ENCODE results near the gene HOXB7. TPM values are rescaled to one million over a fixed set of nuclear protein-coding genes. Genes with fewer than 3 reads are reported as not detected.

The HOXB7 gene
- total RNA-seq, 1 donor: 0.10 TPM

DNA sequence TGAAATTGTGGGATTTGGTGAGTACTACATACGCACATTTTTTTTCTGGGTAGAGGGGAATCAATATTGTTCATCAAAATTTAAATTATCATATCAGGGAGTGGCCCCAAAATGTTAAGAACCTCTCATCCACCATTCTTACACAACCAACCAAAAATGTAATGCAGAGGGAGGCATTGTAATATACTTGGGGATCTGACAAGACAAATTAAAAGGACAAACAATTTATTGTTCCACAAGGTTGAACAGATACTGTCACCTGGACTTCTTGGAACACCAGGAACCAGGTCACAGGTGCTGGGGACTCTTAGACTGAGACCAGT, 30.0 kb upstream of the HOXB7 start:
- Histone ChIP-seq H3K9me3 (ENCODE audit: low read depth, low read length) (no peaks in the 10 kb centered on the region), H3K4me3 (ENCODE audit: low read length) (no peak overlapping the region), H3K4me1 (ENCODE audit: insufficient read depth, low read length) (no peaks in the 10 kb centered on the region), H3K27me3 (ENCODE audit: insufficient read depth, low read length) (peaks cover 100% of the 10 kb centered on the region)

DNA sequence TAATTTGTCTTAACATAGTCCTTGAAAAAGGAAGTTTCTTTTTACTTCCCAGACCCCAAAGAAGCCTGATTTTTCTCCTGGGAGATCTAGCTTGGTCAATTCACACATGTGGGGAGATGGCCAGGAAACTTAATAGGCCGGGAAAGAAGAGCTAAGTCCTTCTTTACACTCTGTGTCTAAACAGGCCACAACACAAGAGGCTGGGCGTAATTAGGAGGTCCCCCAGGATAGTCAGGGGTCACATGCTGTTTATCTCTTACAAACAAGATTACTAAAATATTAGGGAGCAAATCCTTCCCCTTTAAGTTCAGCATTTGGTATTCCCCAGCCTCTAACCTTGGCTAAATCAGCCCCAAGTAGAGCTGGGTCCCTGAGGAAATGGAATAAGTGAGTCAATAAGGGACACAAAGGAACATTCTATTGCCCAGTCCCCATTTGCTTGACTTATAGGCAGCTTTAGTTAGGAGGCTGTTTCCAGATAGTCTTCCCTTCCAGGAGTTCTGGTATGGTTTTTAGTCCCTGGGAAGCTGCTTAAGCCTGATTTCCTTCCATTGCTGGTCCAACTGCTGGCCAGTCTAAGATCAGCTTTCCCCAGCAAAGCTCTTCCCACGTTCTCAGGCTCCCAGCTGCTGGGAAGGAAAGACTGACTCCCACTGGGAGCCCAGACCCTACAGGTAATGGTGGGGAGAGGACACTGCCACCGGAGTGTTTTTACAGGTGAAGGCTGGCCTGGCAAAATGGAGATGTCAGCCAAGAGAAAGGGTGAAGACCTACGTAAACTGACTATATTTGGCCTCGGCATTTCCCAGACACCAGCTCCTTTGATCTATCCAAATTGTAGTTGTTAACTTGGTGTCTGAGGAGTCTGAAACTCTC, 29.4 kb upstream of the HOXB7 start:
- no peaks in the 10 kb centered on the region for H3K9me3 ChIP-seq (ENCODE audit: low read depth, low read length)
- no peaks in the 10 kb centered on the region for H3K4me1 ChIP-seq (ENCODE audit: insufficient read depth, low read length)
- H3K27me3 ChIP-seq (ENCODE audit: insufficient read depth, low read length): peaks cover 100% of the 10 kb centered on the region
- no peak overlapping the region for H3K4me3 ChIP-seq (ENCODE audit: low read length)

DNA sequence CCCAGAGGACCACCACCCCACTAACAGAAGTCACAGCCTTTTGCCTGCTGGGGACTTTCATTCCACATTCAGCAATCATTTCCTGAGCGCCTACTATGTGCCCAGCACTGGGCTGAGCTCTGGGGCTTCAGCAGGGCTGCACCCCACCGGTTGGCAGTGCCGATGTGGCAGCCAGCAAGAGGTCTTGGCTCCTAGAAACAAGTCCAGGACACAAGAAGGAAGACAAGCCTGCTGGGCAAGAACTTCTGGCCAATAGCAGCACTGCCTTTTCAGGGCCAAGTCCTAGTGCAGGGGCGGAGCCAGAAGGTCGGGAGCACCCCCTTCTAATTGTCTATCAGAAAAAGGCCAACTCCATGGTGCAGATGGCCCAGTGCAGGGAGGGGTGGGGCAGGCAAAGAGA, 28.3 kb upstream of the HOXB7 start:
- peaks cover 100% of the 10 kb centered on the region for H3K27me3 ChIP-seq (ENCODE audit: insufficient read depth, low read length)

DNA sequence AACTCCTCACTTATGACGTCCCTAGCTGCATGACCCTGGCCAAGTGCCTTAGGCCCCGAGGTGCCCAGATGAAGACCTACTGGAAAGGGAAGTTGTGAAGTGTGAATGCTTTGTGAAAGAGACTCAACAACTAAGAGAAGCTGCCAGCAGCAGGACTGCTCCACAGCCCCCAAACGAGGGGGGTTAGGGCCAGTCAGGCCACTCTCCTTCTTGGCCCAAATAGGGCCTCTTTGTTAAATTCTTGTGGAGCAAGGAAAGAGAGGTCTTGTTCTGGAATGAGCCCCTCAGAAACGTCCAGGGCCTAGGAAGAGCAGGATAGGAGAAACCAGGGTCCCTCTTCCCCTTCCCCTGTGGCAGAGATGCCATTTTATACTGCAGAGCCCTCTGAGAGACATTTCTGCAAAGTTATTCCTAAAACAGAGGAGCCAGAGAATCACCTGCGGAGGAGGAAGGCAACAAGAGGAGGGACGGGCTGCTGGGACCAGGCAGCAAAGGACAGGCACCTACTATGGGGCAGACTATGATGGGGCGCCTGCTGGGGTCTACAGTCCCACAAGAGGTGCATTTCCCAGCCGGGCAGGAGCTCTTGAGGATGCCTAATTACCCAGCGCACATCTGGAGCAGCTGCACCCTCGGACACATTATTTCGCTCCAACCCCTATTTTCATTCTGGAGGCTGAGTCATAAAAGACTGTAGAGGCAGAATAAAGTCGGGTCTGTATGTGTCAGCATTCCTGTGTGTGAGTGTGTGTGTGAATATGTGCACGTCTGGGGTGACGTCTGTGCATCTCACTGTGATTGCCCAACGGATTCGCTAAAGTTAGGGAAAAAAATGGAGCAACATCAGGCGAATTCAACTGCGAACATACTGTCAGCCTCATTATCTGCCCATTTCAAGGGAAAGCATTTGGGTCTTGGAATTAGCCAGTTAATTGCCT, 26.8 kb upstream of the HOXB7 start:
- Histone ChIP-seq H3K4me3 (ENCODE audit: low read length) (no peak overlapping the region), H3K9me3 (ENCODE audit: low read depth, low read length) (no peaks in the 10 kb centered on the region), H3K27me3 (ENCODE audit: insufficient read depth, low read length) (peaks cover 100% of the 10 kb centered on the region), H3K4me1 (ENCODE audit: insufficient read depth, low read length) (no peaks in the 10 kb centered on the region)

More for the DNA sequence above, 28.3 kb upstream of the HOXB7 start:
- no peaks in the 10 kb centered on the region for H3K4me1 ChIP-seq (ENCODE audit: insufficient read depth, low read length)
- no peak overlapping the region for H3K4me3 ChIP-seq (ENCODE audit: low read length)
- no peaks in the 10 kb centered on the region for H3K9me3 ChIP-seq (ENCODE audit: low read depth, low read length)

DNA sequence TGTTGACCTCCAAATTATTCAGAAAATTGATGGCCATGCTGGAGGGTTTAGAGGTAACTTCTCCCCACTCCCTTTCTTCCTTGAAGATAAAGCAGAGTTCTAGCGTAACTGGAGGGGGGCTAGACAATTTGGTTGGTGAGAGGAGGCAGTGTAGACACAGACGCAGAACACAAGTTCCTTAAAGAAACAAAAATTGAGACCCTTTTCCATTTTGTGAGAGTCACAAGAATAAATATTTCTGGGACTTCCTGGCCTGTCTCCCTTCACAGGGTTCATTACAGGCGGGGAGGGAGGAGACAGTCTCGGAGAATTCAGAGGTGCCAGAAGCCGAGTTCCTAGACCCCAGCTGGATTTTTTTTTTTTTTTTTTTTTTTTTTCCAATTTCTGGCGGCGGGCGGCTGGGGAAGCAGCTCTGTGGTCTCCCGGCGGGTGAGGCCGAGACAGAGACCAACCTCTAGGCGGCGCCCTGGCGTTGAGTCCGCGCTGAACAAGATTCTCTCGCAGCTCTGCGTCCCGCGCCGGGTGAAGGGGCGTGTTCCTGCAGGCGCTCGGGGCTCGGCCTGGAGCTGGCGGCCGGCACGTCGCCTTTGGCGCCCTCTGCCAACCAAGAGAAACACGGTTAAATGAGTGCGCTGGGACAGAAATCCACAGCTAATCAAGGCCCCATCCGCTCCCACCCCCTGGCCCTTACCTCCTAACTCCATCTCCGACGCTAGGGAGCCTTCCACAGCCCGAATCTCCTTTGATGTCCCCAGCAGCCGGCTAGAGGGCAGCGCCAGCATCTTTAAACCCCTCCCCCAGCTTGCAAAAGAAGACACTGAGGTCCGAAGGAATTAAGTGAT, 25.6 kb upstream of the HOXB7 start:
- no peak overlapping the region for H3K4me3 ChIP-seq (ENCODE audit: low read length)
- peaks cover 100% of the 10 kb centered on the region for H3K27me3 ChIP-seq (ENCODE audit: insufficient read depth, low read length)
- H3K4me1 ChIP-seq (ENCODE audit: insufficient read depth, low read length): no peaks in the 10 kb centered on the region
- H3K9me3 ChIP-seq (ENCODE audit: low read depth, low read length): no peaks in the 10 kb centered on the region

DNA sequence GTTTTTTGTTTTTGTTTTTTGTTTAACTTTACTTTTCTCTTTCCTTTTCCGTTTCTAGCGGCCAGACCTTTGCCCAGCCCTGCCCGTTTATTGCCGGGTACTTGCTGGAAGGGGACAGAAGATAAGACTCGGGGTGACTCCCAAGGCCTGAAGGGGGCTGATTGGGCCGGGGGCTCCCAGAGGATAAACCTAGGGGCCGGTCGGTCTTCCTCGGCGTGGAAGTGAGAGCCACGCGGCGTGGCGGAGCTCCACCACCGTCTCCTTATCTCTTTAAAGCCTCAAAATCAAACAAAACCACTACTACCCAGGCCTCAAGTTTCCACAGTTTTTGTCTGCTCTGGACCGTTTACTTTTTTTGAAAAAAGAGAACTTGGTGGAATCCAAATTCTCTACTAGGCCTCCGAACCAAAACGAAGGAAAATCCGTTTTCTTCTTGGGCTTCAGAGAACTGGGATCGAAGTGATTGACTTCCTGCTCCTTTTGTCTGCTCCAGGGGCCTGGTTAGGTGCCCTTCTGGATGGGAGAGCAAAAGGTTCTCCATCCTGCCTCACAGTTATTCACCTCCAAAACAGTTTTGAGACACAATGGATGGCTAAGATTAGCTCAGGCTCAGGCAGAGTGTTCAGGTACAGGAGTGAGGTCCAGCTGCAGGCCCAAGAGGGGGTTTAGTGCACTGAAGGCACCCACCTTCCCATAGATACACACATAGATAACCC, 23.8 kb upstream of the HOXB7 start:
- H3K9me3 ChIP-seq (ENCODE audit: low read depth, low read length): no peaks in the 10 kb centered on the region
- H3K27me3 ChIP-seq (ENCODE audit: insufficient read depth, low read length): peaks cover 99% of the 10 kb centered on the region
- no peak overlapping the region for H3K4me3 ChIP-seq (ENCODE audit: low read length)
- no peaks in the 10 kb centered on the region for H3K4me1 ChIP-seq (ENCODE audit: insufficient read depth, low read length)

DNA sequence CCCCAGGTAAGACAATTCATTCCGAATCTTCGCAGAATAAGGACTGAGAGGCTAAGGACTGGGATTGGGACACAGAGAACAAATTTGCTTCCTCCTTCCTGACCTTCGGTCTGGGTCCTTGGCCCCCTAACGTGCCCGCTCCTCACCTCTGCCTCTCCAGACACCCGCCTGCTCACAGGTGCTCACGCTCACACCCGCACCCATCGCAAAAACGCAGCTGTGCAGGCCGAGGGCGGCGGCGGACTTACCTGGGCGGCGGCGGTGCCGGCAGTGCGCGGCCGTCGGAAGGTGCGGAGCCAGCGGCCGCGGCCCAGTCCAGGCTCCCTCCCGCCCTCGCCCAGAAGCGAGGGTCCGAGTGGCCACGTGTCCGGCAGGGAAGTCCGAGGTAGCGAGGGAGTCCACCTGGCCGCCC, 22.5 kb upstream of the HOXB7 start:
- H3K9me3 ChIP-seq (ENCODE audit: low read depth, low read length): no peaks in the 10 kb centered on the region
- no peaks in the 10 kb centered on the region for H3K4me1 ChIP-seq (ENCODE audit: insufficient read depth, low read length)
- peaks cover 98% of the 10 kb centered on the region for H3K27me3 ChIP-seq (ENCODE audit: insufficient read depth, low read length)
- H3K4me3 ChIP-seq (ENCODE audit: low read length): no peak overlapping the region

DNA sequence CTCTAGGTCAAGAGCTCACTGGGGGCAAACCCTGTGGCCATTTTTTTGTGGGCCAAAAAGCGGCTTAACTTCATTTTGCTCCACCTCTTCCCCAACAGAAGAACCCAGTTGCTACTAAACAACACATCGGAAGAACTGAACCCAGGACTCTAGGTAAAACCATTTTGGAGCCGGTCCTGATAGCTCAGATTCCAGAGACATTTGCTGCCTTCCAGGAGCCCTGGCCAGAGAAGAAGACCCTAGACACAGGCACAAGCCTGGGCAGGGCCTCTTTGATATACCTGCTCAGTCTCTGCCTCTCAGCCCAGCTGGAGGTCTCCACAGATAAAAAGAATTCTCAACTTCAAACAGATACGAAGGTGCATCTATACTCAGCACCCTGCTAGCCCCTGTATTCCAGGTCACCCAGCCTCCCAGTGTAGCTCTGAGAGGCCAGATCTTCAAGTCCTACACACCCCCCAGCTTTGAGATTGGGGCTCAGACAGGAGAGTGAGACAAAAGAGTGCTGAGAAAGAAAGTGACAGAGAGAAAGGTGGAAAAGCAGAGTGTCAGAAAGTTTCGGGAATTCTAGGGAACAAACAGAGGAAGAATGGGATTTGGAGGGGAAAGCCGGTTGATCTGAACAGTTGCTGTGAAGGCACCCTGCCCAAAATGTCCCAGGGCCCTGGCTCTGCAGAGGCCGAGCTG, 21.9 kb upstream of the HOXB7 start:
- no peak overlapping the region for H3K4me3 ChIP-seq (ENCODE audit: low read length)
- H3K4me1 ChIP-seq (ENCODE audit: insufficient read depth, low read length): no peaks in the 10 kb centered on the region
- peaks cover 98% of the 10 kb centered on the region for H3K27me3 ChIP-seq (ENCODE audit: insufficient read depth, low read length)
- H3K9me3 ChIP-seq (ENCODE audit: low read depth, low read length): no peaks in the 10 kb centered on the region

DNA sequence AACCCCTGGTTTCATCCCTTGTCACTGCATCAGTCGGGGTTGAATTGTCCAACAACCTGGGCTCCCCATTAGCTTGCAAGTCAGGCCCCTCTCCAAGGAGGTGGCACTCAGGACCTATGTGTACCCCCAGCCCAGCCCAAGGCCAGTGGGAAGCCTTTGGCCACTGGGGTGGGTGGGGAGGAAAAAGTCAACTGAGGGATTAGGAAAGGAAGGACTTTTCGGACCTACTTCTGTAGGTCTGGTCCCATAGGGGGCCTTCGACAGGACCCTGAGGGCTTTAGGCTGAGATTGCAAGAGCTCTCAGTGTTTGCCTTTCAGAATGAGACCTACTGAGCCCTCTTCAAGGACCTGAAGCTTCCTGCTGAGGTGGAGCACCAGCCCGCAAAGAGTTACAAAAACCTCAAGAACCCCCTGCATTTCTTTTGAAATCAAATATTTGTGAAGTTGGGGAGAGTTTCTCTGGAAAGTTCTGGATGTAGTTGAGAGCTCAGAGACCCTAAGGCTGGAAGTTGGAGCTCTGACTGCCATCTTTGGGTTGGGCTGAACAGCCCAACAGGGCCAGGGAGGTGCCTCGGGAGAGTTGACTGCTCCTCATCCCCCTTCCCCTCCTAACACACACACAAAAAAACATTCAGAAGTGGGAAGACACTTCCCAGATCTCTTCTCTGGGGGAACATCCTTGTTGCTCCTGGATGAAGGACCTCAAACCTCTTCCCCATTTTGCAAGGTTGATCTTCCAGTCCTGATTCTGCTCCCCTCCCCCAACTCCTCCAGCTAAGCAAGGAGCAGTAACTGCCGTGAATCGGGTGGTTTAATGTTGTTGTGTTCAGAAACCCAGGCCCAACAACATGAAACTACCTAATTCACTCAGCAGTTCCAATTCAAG, 21.1 kb upstream of the HOXB7 start:
- peaks cover 98% of the 10 kb centered on the region for H3K27me3 ChIP-seq (ENCODE audit: insufficient read depth, low read length)

DNA sequence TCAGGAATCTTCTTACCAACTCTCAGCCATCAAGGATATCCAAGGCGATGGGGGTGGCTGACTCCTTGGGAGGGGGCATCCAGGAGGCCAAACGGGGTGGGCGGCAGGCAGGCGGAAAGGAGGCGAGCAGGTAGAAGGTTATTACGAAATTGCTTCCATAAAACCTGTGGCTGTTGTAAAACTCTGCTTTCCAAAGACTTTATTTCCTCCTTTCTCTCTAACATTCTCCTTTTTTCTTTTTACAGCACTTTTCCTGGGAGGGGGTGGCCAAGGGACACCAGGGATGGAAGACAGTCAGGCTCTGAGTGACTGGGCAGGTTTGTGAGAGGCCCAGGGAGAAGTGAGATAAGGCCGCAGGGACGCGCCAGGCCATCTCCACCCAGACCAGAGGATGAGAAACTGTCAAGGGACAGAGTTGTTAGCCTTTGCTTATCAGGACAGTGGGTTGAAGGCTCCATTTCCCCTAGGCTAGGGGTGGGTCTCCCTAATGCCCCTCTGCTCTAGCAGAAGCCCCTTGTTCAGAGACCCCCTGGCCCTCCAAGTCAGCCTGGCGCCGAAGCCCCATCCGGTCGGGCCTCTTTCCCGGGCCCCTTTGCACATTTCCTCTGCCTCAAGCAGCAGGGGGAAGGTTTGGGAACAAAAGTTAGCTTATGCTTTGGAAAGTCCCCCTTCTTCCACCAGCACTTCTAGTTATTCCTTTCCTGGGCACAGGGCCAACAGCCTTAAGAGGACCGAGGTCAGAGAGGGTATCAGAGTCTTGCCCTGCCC, 20.3 kb upstream of the HOXB7 start:
- H3K4me1 ChIP-seq (ENCODE audit: insufficient read depth, low read length): peaks cover 6% of the 10 kb centered on the region

More for the DNA sequence above, 21.1 kb upstream of the HOXB7 start:
- H3K9me3 ChIP-seq (ENCODE audit: low read depth, low read length): no peaks in the 10 kb centered on the region
- H3K4me3 ChIP-seq (ENCODE audit: low read length): no peak overlapping the region
- H3K4me1 ChIP-seq (ENCODE audit: insufficient read depth, low read length): peaks cover 3% of the 10 kb centered on the region

DNA sequence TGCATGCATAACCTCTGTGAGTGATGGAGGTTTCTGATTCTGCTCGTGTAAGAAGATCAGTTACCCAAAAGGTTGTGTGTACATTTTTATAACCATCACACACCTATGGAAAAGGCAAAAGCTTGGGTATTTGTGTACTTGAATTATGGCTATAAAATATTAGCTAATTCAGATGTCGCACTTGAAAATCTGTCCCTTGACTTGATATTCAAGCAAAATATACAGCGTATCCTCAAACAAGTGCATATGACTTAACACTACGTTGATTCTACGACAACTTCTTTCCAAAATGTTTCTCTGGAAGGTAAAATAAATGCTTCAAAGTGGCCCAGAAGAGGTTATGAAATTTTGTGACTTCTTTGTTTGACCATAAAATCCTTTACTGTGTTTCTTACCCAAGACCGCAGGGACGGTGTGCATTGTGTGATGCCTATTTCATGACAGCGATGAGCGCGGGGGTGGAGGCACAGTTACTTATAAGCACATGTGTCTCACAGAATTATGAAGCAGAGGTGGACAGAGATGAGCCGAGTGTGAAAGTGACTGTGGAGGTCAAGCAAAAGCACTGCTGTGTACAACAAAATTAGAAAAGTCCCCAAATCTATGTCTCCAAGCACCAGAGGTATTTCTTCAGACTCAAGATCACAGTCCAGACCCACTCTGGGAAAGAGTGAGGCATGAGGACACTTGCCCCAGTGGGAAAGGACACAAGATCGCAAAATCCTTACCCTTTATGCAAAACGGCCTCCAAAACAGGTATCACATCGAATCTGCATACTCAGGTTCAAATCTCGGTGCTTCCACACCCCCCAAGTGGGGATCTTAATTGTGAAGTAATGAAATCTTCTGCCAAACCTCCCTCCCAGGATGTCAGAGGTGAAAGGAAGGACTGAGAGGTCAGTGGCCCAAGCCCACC, 19.4 kb upstream of the HOXB7 start:
- H3K9me3 ChIP-seq (ENCODE audit: low read depth, low read length): no peaks in the 10 kb centered on the region
- H3K4me1 ChIP-seq (ENCODE audit: insufficient read depth, low read length): peaks cover 15% of the 10 kb centered on the region
- peaks cover 93% of the 10 kb centered on the region for H3K27me3 ChIP-seq (ENCODE audit: insufficient read depth, low read length)
- H3K4me3 ChIP-seq (ENCODE audit: low read length): no peak overlapping the region

More for the DNA sequence above, 20.3 kb upstream of the HOXB7 start:
- Histone ChIP-seq H3K4me3 (ENCODE audit: low read length) (no peak overlapping the region), H3K27me3 (ENCODE audit: insufficient read depth, low read length) (peaks cover 94% of the 10 kb centered on the region), H3K9me3 (ENCODE audit: low read depth, low read length) (no peaks in the 10 kb centered on the region)

DNA sequence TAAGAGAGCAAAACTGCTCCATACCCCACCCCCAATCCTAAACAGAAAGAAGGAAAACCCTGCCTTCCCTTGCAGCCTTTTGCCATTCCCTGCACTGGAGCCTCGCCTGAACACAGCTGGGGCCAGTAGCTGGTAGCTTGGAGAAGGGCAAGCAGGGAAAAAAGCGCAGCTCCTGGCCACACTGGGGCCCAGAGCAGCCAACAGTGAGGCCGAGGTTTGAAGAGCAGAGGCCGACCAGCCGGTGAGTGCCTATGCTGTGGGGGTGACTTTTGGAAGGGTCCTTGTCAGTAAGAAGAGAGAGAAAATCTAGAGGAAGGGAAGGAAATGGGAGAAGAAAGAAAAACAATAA, 18.6 kb upstream of the HOXB7 start:
- H3K4me3 ChIP-seq (ENCODE audit: low read length): no peak overlapping the region
- H3K4me1 ChIP-seq (ENCODE audit: insufficient read depth, low read length): peaks cover 23% of the 10 kb centered on the region
- no peaks in the 10 kb centered on the region for H3K9me3 ChIP-seq (ENCODE audit: low read depth, low read length)
- peaks cover 93% of the 10 kb centered on the region for H3K27me3 ChIP-seq (ENCODE audit: insufficient read depth, low read length)

Measured in mononuclear cell (primary cell).